Fibroblast of lung (primary cell): ENCODE data around the gene USP32.

Experiments used
- CTCF ChIP-seq, 2 donors: IDR thresholded peaks in 1 of 2; conservative IDR thresholded peaks in 1 of 2; 1 replicate in 1 of 2; 2 replicates in 1 of 2; pipeline ENCODE4 v1.5.1; 2011 to 2012; ENCODE audit warnings: low read length in 2 of 2, control low read depth in 1 of 2, inconsistent platforms in 1 of 2, low read depth in 1 of 2, mild to moderate bottlenecking in 1 of 2
- EZH2 ChIP-seq: IDR thresholded peaks from 2 replicates; pipeline ENCODE4 v1.5.1; 2012; ENCODE audit warnings: low read length, control low read depth, mild to moderate bottlenecking; ENCODE audit errors: missing control alignments

GRCh38 chr17:60390186-60390585, 1.7 kb downstream of the USP32 start:
- no peak for TF ChIP-seq CTCF (conservative IDR thresholded peaks at IDR 0.05 in 1 of 2, IDR thresholded peaks at IDR 0.05 in 1 of 2; ENCODE audit: low read depth in 1 of 2, low read length in 2 of 2)
- no peak for TF ChIP-seq EZH2
